Pulmonary artery endothelial cell (primary cell): ENCODE measurements around the gene ABCF1. TPM values are rescaled to one million over a fixed set of nuclear protein-coding genes. Genes with fewer than 3 reads are reported as not detected.
"Not testable (repeated sequence)": the region's sequence is repeated elsewhere in the genome, so short reads cannot be mapped to it uniquely, and the experiment has no call there.

Experiments
- DNase-seq: peaks from one replicate; pipeline ENCODE4 v3.0.0-alpha.2; 2011; ENCODE audit warnings: low read depth, low spot score
- total RNA-seq: library from RNA; depleted of rRNA; stranded (reverse); fragments of >200 nt; gene quantifications from 2 replicates; pipeline ENCODE4 v1.2.3, GENCODE V29; 2014

ABCF1 gene
- 53.0 and 67.9 TPM in 2 replicates for total RNA-seq

DNA sequence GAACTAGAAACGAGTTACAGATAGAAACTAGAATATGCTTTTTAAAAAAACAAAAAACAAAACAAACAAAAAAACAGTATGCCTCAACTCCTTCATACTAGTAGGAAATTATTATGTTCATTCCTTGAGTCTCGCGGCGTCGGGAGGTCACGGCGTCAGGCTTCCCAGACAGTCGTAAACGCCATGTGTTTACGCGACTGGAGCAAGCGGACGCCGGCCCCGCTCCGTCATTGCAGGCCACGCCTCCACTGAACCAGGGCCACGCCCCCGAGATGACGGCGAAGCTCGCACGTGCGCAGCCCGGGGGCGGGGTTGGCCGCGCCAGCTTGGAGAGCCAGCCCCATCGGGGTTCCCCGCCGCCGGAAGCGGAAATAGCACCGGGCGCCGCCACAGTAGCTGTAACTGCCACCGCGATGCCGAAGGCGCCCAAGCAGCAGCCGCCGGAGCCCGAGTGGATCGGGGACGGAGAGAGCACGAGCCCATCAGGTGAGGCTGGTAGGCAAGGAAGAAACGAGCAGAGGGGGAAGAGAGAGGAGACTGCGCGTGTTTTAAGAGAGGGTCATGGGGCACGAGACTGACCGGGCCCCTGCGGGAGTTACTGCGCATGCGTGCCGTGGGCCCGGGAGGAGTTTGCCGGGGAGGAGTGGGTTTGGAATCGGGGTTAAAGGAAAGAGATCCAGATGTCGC, at the start of gene ABCF1:
Gene ABCF1 (plus strand): TSS at position 368 of the 687 bp plus-strand sequence. CDS start 46 bp downstream, at position 414.
- DNase-seq = peak; percentile 89

DNA sequence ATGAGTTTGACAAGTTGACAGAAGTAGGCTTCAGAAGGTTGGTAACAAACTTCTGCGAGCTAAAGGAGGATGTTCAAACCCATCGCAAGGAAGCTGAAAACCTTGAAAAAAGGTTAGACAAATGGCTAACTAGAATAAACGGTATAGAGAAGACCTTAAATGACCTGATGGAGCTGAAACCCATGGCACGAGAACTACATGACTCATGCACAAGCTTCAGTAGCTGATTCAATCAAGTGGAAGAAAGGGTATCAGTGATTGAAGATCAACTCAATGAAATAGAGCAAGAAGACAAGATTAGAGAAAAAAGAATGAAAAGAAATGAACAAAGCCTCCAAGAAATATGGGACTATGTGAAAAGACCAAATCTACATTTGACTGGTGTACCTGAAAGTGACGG, 49.3 kb upstream of the ABCF1 start:
- DNase-seq = not testable (repeated sequence)

DNA sequence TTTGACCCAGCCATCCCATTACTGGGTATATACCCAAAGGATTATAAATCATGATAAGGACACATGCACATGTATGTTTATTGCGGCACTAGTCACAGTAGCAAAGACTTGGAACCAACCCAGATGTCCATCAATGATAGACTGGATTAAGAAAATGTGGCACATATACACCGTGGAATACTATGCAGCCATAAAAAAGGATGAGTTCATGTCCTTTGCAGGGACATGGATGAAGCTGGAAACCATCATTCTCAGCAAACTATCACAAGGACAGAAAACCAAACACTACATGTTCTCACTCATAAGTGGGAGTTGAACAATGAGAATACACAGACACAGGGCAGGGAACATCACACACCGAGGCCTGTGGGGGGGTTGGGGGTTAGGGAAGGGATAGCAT, 44.8 kb upstream of the ABCF1 start:
- DNase-seq = not testable (repeated sequence)

DNA sequence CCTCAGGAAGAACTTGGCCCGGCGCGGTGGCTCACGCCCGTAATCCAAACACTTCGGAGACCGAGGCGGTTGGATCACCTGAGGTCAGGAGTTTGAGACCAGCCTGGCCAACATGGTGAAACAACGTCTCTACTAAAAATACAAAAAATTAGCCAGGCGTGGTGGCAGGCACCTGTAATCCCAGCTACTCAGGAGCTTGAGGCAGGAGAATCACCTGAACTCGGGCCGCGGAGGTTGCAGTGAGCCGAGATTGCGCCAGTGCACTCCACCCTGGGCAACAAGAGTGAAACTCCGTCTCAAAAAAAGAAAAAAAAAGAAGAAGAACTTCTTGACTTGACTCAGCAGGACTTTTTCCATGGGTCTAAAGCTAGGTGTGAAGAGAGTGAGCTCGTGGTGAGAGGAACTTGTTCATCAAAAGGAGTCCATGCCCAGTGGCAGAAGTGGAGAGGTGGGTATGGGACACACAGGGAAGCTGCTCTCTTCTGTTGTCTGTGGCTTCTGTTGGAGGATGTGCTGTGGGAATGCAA, 41.8 kb upstream of the ABCF1 start:
- DNase-seq = not testable (repeated sequence)

DNA sequence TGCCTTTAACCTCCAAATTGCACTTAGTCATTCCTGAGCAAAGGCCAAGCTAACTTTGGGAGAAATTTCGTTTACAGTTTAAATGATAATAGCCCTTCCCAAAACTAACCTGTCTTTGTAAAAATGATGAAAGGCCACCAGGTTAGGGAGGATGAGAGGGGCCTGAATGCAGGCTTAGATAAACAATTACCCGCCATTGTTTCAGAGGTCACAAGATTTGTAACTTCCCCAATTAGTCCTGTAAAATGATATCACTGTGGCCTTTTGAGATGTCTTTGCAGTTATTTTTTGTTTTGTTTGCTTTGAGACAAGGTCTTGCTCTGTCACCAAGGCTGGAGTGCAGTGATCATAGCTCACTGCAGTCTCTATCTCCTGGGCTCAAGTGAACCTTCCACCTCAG, 41.2 kb upstream of the ABCF1 start:
- DNase-seq = no peak

DNA sequence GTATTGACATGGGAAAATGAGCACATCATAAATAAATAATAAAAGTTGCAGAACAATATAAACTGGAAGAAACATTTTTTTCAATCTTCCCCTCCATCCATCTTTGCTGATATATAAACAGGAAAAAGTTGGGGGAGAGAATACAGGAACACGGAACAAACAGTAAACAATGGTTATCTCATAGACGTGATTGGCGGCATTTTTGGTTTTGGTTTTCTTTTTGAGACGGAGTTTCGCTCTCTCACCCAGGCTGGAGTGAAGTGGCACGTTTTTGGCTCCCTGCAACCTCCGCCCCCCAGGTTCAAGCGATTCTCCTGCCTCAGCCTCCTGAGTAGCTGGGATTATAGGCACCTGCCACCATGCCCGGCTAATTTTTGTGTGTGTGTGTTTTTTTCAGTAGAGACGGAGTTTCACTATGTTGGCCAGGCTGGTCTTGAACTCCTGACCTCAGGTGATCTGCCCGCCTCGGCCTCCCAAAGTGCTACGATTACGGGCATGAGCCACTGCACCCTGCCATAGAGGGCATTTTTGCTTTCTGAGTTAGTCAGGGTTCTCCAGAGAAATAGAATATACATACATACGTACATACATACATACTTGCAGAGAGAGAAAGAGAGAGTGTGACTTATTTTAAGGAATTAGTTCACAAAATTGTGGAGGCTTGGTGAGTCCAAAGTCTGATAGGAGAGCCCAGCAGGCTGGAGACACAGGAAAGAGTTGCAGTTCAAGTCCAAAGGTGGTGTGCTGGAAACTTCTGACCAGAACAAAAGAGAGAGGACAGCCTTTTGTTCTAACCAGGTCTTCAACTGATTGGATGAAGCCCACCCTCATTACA, 37.6 kb upstream of the ABCF1 start:
- no peak for DNase-seq

DNA sequence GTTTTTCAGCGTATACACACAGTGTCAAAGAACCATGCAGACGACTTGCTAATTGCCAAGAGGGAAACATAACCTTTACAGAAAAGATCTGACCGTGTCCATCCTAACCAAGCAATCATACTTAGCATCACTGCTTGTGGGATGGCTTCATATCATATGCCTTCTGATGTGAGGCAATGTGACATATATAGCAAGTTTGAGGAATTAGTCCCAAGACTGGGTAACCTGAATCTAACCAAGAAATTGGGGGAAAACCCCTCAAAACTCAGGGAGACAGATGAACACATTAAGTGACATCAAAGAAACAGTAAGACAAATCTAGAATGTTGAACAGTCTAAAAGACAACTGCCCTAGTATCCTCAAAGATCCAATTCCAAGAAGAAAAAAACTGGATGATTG, 33.3 kb upstream of the ABCF1 start:
- DNase-seq = no peak

DNA sequence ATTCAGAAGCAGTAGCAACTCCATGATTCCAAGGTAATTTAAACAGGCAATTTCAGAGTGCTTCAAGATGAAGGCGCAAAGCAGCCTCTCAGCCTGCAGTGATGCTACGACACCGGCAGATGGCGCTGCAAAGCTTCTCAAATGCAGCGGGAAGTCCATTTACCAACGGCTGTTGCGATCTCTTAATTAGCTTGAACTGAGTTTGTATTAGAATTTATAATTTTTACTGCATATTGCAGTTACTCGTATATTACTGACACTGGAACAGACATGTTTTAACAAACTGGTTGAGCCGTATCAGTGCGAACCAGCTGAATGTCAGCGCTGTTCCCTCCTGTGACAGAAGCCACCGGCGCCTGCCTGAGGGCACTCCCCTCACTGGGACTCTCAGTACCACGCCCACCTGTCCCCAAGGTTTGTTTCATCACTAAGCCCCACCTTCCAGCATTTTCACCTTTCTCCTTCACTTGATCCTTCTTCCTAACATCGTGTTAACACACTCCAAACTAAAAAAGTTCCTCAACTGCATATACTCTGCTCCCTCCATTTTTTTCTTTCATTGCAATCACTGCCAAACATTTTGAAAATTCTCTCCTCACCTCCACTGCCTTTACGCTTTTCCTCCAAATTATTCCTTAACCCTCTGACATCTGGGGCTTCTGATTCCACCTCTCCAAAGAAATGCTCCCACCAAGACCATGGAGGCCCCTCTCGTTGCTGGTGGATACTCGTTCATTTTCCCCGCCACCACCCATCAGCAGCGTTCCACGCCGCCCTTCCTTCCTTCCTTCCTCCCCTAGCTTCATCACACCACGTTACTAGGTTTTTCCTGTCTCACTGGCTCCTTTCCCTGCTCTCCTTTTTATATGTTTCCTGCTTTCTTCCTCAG, 29.5 kb upstream of the ABCF1 start:
- peak; percentile 74 for DNase-seq

DNA sequence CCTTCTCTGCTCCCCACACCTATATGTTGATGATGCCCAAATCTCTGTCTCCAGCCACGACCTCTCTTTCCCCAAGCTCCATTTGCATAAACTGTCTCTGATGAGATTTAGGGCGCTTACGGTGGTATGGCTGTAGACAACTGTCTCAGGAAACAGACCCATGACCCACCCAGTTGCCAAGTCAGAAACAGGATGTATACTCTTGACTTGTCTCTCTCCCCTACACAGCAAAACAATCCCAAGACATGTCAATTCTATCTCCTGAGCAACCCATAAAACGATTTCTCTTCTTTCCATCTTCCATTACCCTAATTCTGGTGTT, 28.9 kb upstream of the ABCF1 start:
- no peak for DNase-seq

DNA sequence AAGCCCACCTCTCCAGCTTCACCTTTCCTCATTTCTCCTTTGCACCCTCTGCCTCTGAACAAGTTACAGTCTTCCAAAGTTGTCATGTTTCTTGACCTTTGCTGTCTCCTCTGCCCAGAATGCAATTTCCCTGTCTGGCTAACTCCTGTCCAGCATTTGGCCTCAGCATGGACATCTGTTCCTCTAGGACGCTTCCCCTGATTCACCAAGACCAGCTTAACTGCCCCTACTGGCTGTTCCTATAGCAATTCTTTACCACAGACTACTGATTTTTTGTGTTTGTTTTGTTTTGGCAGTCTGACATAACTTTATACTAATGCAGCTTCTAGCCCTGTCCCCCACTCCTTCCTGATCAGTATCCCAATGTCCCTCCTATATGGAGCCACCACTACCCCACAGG, 28.3 kb upstream of the ABCF1 start:
- DNase-seq = no peak

DNA sequence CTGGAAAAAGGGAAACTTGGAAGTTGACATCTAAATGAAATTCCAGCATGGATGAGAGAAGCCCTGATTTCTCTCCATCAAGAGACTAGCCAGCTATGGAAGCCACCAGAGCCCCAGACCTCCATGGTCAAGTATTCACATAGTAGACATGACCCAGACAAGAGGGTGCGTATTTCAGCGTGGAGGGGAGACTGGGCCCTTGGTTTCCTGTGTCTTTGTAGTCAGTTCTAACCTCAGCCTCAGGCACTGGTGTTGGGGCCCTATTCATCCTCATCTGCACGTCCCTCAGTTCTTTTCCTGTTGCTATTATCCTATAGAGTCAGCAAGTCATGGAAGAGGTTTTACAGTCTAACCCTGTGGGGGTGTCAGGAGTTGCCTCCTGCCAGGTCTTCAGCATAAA, 27.4 kb upstream of the ABCF1 start:
- no peak for DNase-seq

DNA sequence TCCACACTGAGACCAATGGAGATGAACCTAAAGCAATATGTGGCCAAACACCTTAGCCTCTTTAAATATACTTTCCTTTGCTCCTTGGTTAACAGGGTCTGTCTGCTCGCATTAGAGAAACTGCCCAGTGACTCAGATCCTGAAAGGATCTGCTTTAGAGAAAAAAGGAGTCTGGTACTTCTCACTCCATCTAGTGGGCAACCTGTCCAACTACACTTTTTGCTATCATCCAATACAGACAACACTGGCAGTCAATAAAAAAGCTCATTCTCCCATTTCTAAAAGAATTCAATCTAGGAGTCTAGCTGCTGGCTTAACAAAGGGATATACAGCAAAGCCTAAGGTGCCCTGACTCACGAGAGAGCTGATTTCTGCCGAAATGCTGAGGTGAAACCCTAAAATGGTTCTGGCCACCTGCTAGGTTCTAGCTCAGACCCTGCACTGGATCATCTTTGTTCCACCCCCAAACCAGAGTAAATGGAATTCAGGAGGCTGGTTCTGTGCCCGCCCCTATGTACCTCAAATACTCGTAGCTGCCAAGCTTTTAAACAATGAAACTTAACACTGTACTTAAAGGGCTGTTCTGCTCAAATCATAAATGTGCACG, 26.5 kb upstream of the ABCF1 start:
- no peak for DNase-seq

DNA sequence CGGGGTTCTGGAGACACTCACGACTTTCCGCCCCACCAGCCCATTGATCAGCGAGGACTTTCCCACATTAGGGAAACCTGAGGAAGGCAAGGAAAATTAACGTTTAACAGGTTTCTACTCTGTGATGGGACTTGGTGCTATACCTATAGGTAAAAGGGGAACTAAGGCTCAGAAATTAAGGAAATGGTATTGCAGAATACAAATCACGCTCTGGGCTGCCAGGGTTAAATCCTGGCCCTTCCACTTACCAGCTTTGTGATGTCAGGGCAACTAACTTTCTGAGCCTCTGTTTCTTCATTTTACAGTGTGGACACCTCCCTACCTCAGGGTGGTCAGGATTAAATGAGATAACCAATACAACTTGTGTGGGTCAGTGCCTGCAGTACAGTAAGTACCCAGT, 23.8 kb upstream of the ABCF1 start:
- no peak for DNase-seq

DNA sequence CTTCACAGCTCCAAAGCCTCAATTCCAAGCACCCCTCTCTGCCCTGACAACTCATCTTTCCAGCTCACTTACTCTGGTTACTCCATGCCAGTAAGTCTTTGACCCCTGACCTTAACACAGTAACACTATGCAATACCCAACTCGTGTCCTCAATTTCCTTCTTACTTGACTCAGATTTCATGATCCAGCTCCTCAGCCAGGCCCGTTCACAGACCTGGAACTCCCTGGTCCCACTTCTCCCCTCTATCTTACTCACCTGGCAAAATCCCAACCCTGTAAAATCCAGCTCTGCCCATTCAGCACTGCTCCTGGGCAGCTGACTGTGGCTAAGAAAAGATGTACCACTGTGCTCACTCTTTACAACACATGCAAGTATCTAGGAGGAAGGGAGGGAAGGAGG, 22.9 kb upstream of the ABCF1 start:
- DNase-seq = no peak

DNA sequence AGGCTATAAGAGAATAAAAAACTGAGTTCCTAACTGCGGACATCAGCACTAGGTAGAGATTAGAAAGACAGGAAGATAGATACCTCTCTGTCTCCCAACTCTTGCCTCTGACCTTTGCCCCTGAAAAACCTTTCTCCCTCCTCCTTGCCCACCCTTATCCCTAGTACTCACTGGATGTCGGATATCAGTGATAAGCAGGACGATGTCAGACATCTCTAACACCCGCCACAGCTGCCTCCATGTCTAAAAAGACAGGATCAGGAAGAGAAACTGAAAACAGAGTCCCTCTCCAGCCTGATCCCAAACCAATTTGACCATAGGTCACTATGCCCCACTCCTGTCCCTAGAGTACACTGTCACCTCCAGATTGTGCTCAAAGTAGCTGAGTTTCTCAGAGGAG, 16.8 kb upstream of the ABCF1 start:
- DNase-seq = no peak

DNA sequence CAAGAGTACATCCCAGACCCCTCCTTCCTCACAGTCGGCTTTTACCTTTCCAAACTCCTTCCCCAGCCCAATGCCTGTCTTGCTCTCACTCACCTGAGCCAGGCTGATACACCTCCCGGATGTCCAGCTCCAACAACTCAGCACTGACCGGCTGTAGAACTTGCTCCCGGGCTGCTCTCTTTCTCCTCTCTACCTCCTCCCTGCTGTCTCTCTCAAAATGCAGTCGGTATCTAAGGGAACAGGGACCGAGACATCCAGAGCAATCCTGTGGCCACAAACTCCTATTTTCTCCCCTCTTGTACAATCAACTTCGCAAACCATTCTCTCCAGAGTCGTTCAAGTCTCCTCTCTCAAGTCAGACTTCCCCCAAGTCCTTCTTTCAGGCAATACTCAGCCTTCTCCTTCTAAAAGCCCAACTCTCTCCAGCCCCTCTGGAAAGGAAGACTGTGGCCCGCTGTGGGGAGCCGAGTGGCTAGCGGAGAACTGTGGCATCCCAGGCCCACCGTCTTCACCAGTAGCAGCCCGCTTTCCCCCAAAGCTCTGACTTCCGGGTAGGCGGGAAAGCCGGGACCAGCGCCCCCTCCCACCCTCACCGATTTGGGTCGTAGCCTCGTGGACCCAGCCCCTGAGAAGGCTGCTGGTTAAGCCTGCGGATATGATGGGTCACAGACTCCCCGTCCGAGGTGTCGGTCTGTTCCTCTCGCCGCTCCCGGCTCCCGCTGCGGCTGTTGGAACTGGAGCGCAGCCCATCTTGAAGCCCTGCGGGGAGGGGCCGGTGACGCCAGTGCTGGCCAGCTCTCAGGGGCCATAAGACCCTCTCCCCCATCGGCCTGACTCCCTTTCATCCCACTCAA, 16.1 kb upstream of the ABCF1 start:
- DNase-seq = no peak

DNA sequence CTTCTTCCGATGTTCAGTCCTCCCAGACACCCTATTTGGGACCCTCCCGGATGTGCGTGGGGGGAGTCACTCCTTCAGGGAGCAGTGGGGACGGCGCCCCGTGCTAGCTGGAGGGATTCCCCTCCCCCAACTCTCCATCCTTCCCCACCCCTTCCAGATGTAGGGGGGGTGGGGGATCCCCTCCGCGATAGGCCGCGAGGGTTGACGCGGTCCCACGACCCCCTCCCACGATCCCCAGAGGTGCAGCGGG, 15.5 kb upstream of the ABCF1 start:
- no peak for DNase-seq

DNA sequence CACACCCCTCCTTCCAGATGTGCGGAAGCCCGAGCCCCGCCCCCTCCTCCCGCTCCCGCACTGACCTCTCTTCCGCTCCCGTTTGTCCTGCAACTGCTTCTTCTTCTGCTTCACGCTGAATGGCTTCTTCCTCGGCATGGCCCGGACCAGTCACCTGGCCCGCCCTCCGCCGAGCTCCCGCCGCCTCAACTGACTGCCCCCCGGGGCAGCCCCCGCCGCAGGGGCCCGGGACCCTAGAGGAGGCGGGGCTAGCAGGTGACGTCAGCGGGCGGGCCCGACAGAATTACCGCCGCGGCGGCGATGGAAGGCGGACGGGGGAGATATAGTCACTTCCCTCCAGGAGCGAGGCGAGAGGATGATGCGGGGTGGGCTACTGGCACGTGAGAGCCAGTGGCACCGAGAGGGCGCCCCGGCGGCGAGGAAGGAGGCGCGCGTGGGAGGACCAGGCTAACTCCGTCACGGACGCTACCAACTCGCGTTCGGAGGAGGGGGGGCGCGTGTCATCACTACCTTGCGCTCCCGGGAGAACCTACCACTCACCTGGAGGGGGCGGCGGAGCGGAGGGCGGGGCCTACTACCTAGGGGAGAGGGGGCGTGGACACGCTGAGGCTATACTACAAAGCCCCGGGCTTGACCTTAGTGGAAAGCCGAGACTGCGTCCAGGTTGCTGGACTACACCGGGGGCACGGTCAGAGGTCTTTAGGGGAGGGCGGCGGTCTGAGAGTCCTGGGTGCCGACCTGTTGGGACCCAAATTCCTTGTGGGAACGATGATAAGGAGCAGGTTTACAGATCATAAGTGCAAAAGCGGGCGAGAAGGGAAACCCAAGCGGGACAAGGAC, 15.0 kb upstream of the ABCF1 start, which contains the start of gene GNL1:
Gene GNL1 (minus strand): TSS at position 424 of the 840 bp plus-strand sequence. CDS start 286 bp downstream, at position 138.
- peak; percentile 64 for DNase-seq

DNA sequence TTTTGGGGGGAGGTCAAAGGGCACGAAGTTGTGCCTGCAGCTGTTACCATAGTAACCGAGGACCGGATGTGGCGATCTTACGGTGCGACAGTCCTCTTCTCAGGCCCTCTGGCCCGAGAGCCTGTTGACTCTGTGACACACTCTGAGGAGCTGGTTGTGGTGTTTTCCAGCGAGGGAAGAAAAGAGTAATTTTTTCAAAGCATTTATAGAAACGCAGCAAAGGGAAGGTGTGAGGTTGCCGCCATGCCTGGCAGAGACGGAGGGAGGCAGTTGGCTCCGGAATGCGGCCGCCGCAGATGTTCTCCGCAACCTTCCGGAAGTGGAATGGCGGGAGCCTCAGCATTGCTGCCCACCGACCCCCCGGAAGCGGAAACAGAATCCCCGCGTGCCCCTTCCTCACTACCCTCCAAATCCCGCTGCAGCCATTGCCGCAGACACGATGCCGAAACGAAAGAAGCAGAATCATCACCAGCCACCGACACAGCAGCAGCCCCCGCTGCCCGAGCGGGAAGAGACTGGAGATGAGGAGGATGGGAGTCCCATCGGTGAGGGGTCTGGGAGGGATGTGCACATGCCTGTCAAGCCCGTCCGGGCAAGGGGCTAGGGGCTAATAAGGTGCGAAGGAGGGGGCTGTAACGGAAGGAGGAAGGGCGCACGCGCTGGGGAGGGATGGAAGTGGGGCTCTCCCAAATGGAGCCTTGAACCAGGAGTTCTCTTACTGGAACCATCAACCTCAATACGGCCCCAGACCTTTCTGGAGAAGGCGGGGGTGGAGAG, 14.1 kb upstream of the ABCF1 start, which contains the start of gene PRR3:
Gene PRR3 (plus strand): TSS at position 390 of the 777 bp plus-strand sequence. CDS start 50 bp downstream, at position 440.
- no peak for DNase-seq
